ENCODE results near the gene SMNDC1. TPM values are rescaled to one million over a fixed set of nuclear protein-coding genes. Genes with fewer than 3 reads are reported as not detected.

Gene SMNDC1
- polyA plus RNA-seq (2012; ENCODE audit: insufficient read depth, insufficient read length), result 50.0 TPM

- DNase-seq (ENCODE audit: low read depth, low spot score), result peak; percentile 95
- H3K4me3 ChIP-seq (ENCODE audit: low read length), result peak within 1 kb of the TSS; percentile 72
Observed at GRCh38 chr10:110304780-110305421, at the start of gene SMNDC1. Gene SMNDC1, minus strand, starts transcription at chr10:110304920. Its CDS starts 1,333 bp downstream, at chr10:110303587.

DNA sequence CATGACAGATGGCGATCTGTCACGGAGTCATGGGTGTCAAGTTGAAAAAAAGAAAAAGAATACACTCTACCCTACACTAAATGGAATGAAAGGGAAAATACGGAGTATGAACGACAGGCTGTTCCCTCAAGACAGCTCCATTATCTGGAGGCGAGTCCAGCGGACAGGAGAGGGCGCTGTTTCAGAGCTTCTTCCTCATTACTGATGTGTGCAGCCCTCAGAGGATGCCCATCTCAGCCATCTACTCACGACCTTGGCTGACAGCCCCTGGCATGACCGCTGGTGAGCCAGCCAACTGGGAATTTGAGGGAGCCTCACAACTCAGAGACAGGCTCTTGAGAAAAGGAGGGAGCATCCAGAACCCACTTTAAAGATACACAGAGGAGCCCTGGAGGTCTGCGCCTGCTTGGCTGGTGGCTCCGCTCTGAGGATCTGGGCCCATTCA lies 49.6 kb upstream of the SMNDC1 start:
- DNase-seq (ENCODE audit: low read depth, low spot score), result peak; percentile 15
- H3K4me3 ChIP-seq (ENCODE audit: low read length), result no peak overlapping the region

DNA sequence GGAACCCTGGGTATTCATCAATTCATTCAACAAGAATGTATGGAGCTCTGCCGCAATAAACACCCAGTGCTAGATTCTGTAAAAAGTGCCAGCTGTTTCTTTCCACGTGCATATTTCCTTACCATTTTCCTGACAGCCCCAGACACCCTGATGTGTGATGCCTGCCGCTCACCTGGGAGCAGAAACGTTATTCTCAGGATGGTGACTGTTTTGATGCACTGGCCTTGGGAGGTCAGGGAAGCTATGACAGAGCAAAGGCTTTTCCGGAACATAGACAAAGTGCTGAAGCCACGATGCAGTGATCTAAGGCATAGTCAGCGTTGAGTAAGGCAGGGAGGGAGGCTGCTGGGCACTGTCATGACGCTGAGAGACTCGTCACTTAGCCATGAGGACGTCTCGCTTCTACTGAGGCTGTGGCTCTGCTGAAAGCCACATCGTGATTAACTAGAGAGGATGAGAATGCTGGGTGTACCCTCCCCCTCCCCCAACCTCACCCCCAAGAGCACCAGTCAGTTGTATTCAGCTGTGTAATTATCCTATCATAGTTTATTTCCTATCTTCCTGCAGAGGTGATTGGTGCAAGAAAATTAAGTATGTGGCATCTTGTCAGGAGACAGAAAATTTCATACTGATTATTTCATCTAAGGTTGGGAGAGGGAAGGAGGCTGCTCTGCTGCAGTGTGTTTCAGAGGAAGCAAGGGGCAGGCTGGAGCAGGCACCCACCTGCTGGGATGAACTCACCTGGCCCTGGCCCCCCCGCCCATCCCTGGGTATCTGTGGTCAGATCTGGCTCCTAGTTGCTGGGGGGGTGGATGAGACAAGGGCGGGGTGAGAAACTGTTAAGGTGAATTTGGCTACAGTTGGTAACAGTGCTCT lies 48.8 kb upstream of the SMNDC1 start:
- no peak overlapping the region for H3K4me3 ChIP-seq (ENCODE audit: low read length)
- DNase-seq (ENCODE audit: low read depth, low spot score), result peak; percentile 32

- DNase-seq (ENCODE audit: low read depth, low spot score), result no peak
- H3K4me3 ChIP-seq (ENCODE audit: low read length), result no peak overlapping the region
Observed at GRCh38 chr10:110352930-110353243, 48.2 kb upstream of the SMNDC1 start.

GRCh38 chr10:110350812-110351211 lies 46.1 kb upstream of the SMNDC1 start:
- H3K4me3 ChIP-seq (ENCODE audit: low read length), result no peak overlapping the region
- no peak for DNase-seq (ENCODE audit: low read depth, low spot score)

- H3K4me3 ChIP-seq (ENCODE audit: low read length), result no peak overlapping the region
- DNase-seq (ENCODE audit: low read depth, low spot score), result no peak
Observed at GRCh38 chr10:110349831-110350230, 45.1 kb upstream of the SMNDC1 start.

DNA sequence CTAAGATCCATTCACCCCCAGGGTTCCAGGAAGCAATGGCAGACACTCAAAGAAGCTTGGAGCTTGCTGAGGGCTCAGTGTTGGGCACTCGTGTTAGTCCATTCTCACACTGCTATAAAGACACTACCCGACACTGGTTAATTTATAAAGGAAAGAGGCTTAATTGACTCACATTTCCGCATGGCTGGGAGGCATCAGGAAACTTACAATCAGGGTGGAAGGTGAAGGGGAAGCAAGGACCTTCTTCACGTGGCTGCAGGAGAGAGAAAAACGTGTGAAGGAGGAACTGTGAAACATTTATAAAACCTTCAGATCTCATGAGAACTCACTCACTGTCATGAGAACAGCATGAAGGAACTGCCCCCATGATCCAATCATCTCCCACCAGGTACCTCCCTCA lies 44.7 kb upstream of the SMNDC1 start:
- no peak overlapping the region for H3K4me3 ChIP-seq (ENCODE audit: low read length)
- DNase-seq (ENCODE audit: low read depth, low spot score), result no peak

DNA sequence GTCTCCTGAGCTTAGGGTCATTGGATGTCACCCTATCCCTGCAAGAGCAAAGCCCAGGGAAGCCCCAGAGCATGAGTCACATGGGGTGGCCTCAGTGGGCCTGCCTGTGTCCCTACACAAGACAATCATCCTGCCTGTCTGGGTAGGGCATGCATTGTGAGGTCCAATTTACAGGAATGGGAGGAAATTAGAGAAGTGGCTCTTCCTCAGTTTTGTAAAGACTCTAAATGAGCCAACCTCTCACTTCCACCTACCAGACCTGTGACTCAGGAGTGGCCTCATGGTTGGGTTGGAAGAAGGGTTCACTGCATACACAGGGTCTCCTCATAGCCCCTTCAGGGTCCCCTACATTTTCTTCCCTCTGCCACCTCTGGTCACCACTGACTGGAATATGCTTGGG lies 43.6 kb upstream of the SMNDC1 start:
- no peak overlapping the region for H3K4me3 ChIP-seq (ENCODE audit: low read length)
- no peak for DNase-seq (ENCODE audit: low read depth, low spot score)

GRCh38 chr10:110346914-110347313 lies 42.2 kb upstream of the SMNDC1 start:
- DNase-seq (ENCODE audit: low read depth, low spot score), result no peak
- no peak overlapping the region for H3K4me3 ChIP-seq (ENCODE audit: low read length)

DNA sequence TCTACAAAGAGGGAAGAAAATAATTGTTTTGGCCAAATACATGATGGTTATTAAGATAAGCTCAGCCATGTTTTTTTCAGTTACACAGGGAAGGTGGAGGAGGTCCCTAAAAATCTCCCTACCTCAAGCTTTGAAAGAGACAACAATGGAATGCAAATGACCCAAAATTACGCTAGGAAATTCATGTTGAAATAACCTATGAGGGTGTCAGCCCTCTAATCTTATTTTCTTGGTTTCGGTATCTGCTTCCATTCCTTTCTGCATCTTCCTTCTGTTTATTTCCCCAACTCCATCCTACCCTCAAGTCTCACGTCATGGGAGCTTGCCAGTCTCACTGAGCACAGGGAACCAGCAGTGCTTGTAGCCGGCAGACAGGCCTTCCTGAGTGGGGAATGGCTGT lies 40.6 kb upstream of the SMNDC1 start:
- no peak overlapping the region for H3K4me3 ChIP-seq (ENCODE audit: low read length)
- no peak for DNase-seq (ENCODE audit: low read depth, low spot score)

GRCh38 chr10:110344622-110345021 lies 39.9 kb upstream of the SMNDC1 start:
- H3K4me3 ChIP-seq (ENCODE audit: low read length), result no peak overlapping the region
- DNase-seq (ENCODE audit: low read depth, low spot score), result peak; percentile 32

GRCh38 chr10:110343947-110344346 lies 39.2 kb upstream of the SMNDC1 start:
- DNase-seq (ENCODE audit: low read depth, low spot score), result no peak
- no peak overlapping the region for H3K4me3 ChIP-seq (ENCODE audit: low read length)

DNA sequence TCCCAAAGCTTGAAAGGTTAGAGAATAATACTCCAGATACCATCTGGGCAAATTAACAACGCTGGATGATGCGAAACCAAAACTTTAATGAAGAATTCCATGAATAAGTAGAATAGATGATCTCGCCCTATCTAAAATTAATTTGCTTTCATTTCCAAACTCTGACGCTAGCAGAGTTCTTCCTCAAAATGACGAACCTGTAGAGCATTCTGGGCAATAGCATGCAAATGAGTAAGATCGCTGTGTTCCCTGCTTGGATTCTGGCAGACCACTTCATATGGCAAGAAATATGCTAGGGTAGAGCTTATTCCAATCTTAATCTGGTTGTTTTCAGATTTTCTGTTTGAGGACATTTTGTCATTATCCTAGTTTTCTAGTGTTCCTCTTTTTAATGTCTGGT lies 36.1 kb upstream of the SMNDC1 start:
- DNase-seq (ENCODE audit: low read depth, low spot score), result no peak
- no peak overlapping the region for H3K4me3 ChIP-seq (ENCODE audit: low read length)

DNA sequence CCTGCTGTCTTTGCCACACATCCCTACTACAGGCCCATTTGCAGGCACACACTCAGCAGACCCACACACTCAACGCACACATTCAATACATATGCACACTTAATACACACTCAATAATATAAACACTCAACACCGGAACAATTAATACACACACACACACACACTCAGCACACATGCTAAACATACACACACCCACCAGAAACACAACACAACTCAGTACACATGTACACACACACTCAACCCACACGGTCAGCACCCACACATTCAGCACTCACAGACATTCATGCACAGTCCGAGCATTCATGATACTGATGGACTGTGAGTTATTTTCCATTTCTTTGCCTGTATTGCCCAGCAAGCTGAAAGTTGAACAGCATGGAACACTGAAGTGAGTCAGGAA lies 35.4 kb upstream of the SMNDC1 start:
- no peak for DNase-seq (ENCODE audit: low read depth, low spot score)
- H3K4me3 ChIP-seq (ENCODE audit: low read length), result no peak overlapping the region

- DNase-seq (ENCODE audit: low read depth, low spot score), result no peak
- no peak overlapping the region for H3K4me3 ChIP-seq (ENCODE audit: low read length)
Observed at GRCh38 chr10:110337906-110338305, 33.2 kb upstream of the SMNDC1 start.

- H3K4me3 ChIP-seq (ENCODE audit: low read length), result no peak overlapping the region
- DNase-seq (ENCODE audit: low read depth, low spot score), result no peak
Observed at GRCh38 chr10:110337401-110337800, 32.7 kb upstream of the SMNDC1 start.

DNA sequence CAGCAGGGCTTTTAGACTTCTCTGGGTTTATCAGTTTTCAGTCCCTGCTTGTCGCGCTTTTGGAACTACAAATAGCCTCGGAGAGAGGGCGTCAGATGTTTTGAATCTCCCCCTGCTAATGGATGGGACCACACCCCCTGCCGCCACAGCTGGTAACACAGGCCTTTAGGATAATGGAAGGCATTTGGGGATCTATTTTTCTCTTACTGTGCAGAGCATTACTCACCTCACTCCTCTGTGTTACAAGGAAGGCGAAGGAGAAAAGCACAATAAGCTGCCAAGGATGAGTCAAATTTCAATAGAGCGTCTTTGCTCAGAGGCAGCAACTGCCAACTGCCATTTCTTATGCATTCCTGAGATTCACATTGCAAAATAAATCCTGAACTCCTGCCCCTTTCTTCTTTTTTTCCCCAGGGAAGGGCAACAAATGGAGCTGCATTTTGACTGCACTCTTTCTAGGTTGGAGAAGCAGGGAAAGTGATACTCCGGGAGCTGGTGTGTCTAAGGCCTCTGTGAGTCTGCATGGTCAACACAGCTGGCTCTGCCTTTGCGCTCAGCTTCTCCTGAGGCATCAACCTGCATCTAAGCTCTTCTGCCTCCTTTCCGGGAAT lies 31.5 kb upstream of the SMNDC1 start:
- DNase-seq (ENCODE audit: low read depth, low spot score), result no peak
- H3K4me3 ChIP-seq (ENCODE audit: low read length), result no peak overlapping the region

- DNase-seq (ENCODE audit: low read depth, low spot score), result no peak
- no peak overlapping the region for H3K4me3 ChIP-seq (ENCODE audit: low read length)
Observed at GRCh38 chr10:110335314-110336064, 30.8 kb upstream of the SMNDC1 start.

DNA sequence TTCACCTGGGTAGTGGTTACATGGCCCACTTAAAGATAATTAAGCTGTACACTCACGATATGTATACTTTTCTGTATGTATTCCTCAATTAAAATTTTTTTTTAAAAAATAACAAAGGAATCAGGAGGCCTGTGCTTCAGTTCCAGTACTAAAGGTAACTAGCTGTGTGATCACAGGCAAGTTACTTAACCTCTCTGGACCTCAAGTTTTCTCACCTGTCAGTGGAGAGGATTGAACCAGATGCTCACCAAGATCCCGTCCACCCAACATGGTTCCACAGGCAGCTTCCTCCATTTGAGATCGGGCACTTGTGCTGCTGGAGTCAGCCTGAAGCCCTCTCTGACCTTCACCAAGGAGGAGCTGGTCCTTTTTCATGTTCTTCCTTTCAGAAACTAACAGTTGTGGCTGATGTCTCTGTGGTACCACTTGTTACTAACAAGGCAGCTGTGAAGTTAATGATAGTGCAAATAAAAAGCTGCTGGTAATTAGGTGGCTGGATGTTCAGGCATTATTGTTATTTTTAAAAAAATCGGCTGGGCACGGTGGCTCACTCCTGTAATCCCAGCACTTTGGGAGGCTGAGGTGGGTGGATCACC lies 29.4 kb upstream of the SMNDC1 start:
- no peak for DNase-seq (ENCODE audit: low read depth, low spot score)
- no peak overlapping the region for H3K4me3 ChIP-seq (ENCODE audit: low read length)

All from Jurkat, Clone E6-1 (cell line).